HG03045 (cell line): ENCODE results near the gene HERC2.

Source experiments
- ATAC-seq: cut with Tn5 transposase; IDR thresholded peaks from one replicate; pipeline ENCODE4 v1.9.1; 2021; ENCODE audit warnings: mild to moderate bottlenecking, moderate library complexity; ENCODE audit not compliant: unreplicated experiment

Gene HERC2

GRCh38 chr15:28068930-28069329 is 253.0 kb downstream of the HERC2 start:
- no peak for ATAC-seq

GRCh38 chr15:28066231-28066630 is 255.7 kb downstream of the HERC2 start:
- ATAC-seq: no peak
